Astrocyte of the spinal cord (primary cell): ENCODE measurements around the gene ZNF106.

Experiments
- DNase-seq: peaks from one replicate; pipeline ENCODE4 v3.0.0; 2011; ENCODE audit warnings: low read depth, low spot score
- H3K4me3 ChIP-seq: 2 replicates; pipeline ENCODE4 v1.5.1; 2011; ENCODE audit warnings: low read depth, mild to moderate bottlenecking, low read length, moderate library complexity
- in situ Hi-C: cut with HindIII; loops from 2 replicates; pipeline ENCODE4 v1.10.0; 2017; ENCODE audit warnings: low sequenced_read_pairs
- TF ChIP-seq, protein P1 (sequence below): IDR thresholded peaks from 2 replicates; pipeline ENCODE4 v1.5.1; 2012; ENCODE audit warnings: low read depth, mild to moderate bottlenecking, low read length, inconsistent platforms

ZNF106 gene

GRCh38 chr15:42457445-42458442, 33.2 kb downstream of the ZNF106 start:
- peak; percentile 95 for DNase-seq
- TF ChIP-seq, protein P1, sequence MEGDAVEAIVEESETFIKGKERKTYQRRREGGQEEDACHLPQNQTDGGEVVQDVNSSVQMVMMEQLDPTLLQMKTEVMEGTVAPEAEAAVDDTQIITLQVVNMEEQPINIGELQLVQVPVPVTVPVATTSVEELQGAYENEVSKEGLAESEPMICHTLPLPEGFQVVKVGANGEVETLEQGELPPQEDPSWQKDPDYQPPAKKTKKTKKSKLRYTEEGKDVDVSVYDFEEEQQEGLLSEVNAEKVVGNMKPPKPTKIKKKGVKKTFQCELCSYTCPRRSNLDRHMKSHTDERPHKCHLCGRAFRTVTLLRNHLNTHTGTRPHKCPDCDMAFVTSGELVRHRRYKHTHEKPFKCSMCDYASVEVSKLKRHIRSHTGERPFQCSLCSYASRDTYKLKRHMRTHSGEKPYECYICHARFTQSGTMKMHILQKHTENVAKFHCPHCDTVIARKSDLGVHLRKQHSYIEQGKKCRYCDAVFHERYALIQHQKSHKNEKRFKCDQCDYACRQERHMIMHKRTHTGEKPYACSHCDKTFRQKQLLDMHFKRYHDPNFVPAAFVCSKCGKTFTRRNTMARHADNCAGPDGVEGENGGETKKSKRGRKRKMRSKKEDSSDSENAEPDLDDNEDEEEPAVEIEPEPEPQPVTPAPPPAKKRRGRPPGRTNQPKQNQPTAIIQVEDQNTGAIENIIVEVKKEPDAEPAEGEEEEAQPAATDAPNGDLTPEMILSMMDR = no peak
- peak overlapping the region; percentile 8 for H3K4me3 ChIP-seq

GRCh38 chr15:42456971-42457370, 34.0 kb downstream of the ZNF106 start:
- no peak for DNase-seq
- in situ Hi-C loops = no loop called here
- H3K4me3 ChIP-seq = peak overlapping the region; percentile 8
- TF ChIP-seq, protein P1 = no peak

More at GRCh38 chr15:42457445-42458442, 33.2 kb downstream of the ZNF106 start:
- in situ Hi-C loops = no loop called here

GRCh38 chr15:42456531-42456930, 34.4 kb downstream of the ZNF106 start:
- TF ChIP-seq, protein P1 = no peak
- in situ Hi-C loops = no loop called here
- H3K4me3 ChIP-seq = peak overlapping the region; percentile 8
- no peak for DNase-seq

GRCh38 chr15:42453826-42454225, 37.1 kb downstream of the ZNF106 start:
- TF ChIP-seq, protein P1 = no peak
- DNase-seq = no peak
- in situ Hi-C loops = no loop called here
- H3K4me3 ChIP-seq = no peak overlapping the region

- DNase-seq = no peak
- H3K4me3 ChIP-seq = no peak overlapping the region
- TF ChIP-seq, protein P1 = no peak
- in situ Hi-C loops = no loop called here
These were observed 40.5 kb downstream of the ZNF106 start for GRCh38 chr15:42450425-42450790.

GRCh38 chr15:42449770-42450424, 41.0 kb downstream of the ZNF106 start:
- no peak for DNase-seq
- no peak overlapping the region for H3K4me3 ChIP-seq
- TF ChIP-seq, protein P1 = no peak
- in situ Hi-C loops = no loop called here
